WTC11 (cell line): ENCODE results near the gene ALDOB. TPM values are rescaled to one million over a fixed set of nuclear protein-coding genes. Genes with fewer than 3 reads are reported as not detected.

Source experiments
- ATAC-seq: fragments of 200-7000 bp; cut with Tn5 transposase; 2 replicates; pipeline ENCODE4 v1.10.0; 2021; ENCODE audit warnings: mild to moderate bottlenecking, moderate library complexity
- CTCF ChIA-PET: fragments of 300-600 bp; sonication (Branson Sonifier 250); formaldehyde crosslinking; loops from one replicate; lab custom pipeline; 2021; ENCODE audit warnings: antibody characterized with exemption; lab: Charles Lee
- POLR2A ChIA-PET: fragments of 350-600 bp; sonication (Branson Sonifier 250); formaldehyde crosslinking; loops from one replicate; lab custom pipeline; 2021; ENCODE audit warnings: antibody characterized with exemption; lab: Charles Lee
- DNase-seq: peaks from one replicate; pipeline ENCODE4 v3.0.0; 2021; ENCODE audit warnings: low spot score
- H3K27ac Mint-ChIP-seq: 2 replicates; pipeline ENCODE4 v1.8.0; 2021; ENCODE audit warnings: mixed read lengths
- H3K27me3 Mint-ChIP-seq: 2 replicates; pipeline ENCODE4 v1.8.0; 2021; ENCODE audit warnings: low read depth, mild to moderate bottlenecking, moderate library complexity, mixed read lengths
- H3K36me3 Mint-ChIP-seq: 2 replicates; pipeline ENCODE4 v1.8.0; 2021; ENCODE audit warnings: mixed read lengths
- H3K4me1 Mint-ChIP-seq: 2 replicates; pipeline ENCODE4 v1.8.0; 2022; ENCODE audit warnings: mixed read lengths
- H3K4me3 Mint-ChIP-seq: 2 replicates; pipeline ENCODE4 v1.8.0; 2021; ENCODE audit warnings: mild to moderate bottlenecking, moderate library complexity, mixed read lengths
- H3K9me3 Mint-ChIP-seq: 2 replicates; pipeline ENCODE4 v1.8.0; 2021; ENCODE audit warnings: mixed read lengths
- ATF1 ChIP-seq: sonication (generic); formaldehyde crosslinking; IDR thresholded peaks from 2 replicates; pipeline ENCODE4 v1.8.1; 2023; ENCODE audit warnings: mild to moderate bottlenecking, moderate library complexity, missing genetic modification reagents
- CREM ChIP-seq: sonication (generic); formaldehyde crosslinking; IDR thresholded peaks from 2 replicates; pipeline ENCODE4 v1.8.1; 2022; ENCODE audit warnings: mild to moderate bottlenecking, missing genetic modification reagents, moderate library complexity
- ESRRA ChIP-seq: sonication (generic); formaldehyde crosslinking; IDR thresholded peaks from 2 replicates; pipeline ENCODE4 v1.8.1; 2022; ENCODE audit warnings: mild to moderate bottlenecking, missing genetic modification reagents, borderline replicate concordance
- GABPB1 ChIP-seq: sonication (generic); formaldehyde crosslinking; IDR thresholded peaks from 2 replicates; pipeline ENCODE4 v1.8.1; 2023; ENCODE audit warnings: mild to moderate bottlenecking, missing genetic modification reagents
- GRHL2 ChIP-seq: fragments of 250-450 bp; sonication (Bioruptor Pico); IDR thresholded peaks from 2 replicates; pipeline ENCODE4 v1.8.0; 2022; ENCODE audit warnings: mild to moderate bottlenecking, moderate library complexity; ENCODE audit not compliant: insufficient replicate concordance, severe bottlenecking
- IRF1 ChIP-seq: sonication (generic); formaldehyde crosslinking; IDR thresholded peaks from 2 replicates; pipeline ENCODE4 v1.8.0; 2023; ENCODE audit warnings: missing genetic modification reagents
- JUN ChIP-seq: sonication (generic); formaldehyde crosslinking; IDR thresholded peaks from 2 replicates; pipeline ENCODE4 v1.8.0; 2023; ENCODE audit warnings: mild to moderate bottlenecking, missing genetic modification reagents
- MYBL2 ChIP-seq: sonication (generic); formaldehyde crosslinking; IDR thresholded peaks from 2 replicates; pipeline ENCODE4 v1.8.1; 2023; ENCODE audit warnings: mild to moderate bottlenecking, moderate library complexity, missing genetic modification reagents
- OVOL2 ChIP-seq: fragments of 250-450 bp; sonication (Bioruptor Pico); IDR thresholded peaks from 2 replicates; pipeline ENCODE4 v1.9.0; 2021; ENCODE audit warnings: mild to moderate bottlenecking, borderline replicate concordance
- PREB ChIP-seq: sonication (generic); formaldehyde crosslinking; IDR thresholded peaks from 2 replicates; pipeline ENCODE4 v1.8.1; 2022; ENCODE audit warnings: mild to moderate bottlenecking, missing genetic modification reagents, moderate library complexity, borderline replicate concordance
- TCF7 ChIP-seq: sonication (generic); formaldehyde crosslinking; IDR thresholded peaks from 2 replicates; pipeline ENCODE4 v1.8.0; 2022; ENCODE audit warnings: mild to moderate bottlenecking, low read depth, missing genetic modification reagents, moderate library complexity
- TEAD4 ChIP-seq: sonication (generic); formaldehyde crosslinking; IDR thresholded peaks from 2 replicates; pipeline ENCODE4 v1.8.0; 2022; ENCODE audit warnings: mild to moderate bottlenecking, missing genetic modification reagents
- TP53 ChIP-seq: sonication (generic); formaldehyde crosslinking; IDR thresholded peaks from 2 replicates; pipeline ENCODE4 v1.8.1; 2023; ENCODE audit warnings: mild to moderate bottlenecking, missing genetic modification reagents
- ZNF263 ChIP-seq: sonication (generic); formaldehyde crosslinking; IDR thresholded peaks from 2 replicates; pipeline ENCODE4 v1.8.1; 2022; ENCODE audit warnings: low read depth, mild to moderate bottlenecking, moderate library complexity, missing genetic modification reagents
- ZNF396 ChIP-seq: fragments of 250-450 bp; sonication (Bioruptor Pico); IDR thresholded peaks from 2 replicates; pipeline ENCODE4 v1.8.0; 2021; ENCODE audit warnings: mild to moderate bottlenecking, moderate library complexity, borderline replicate concordance
- ZNF423 ChIP-seq: fragments of 250-450 bp; sonication (Bioruptor Pico); IDR thresholded peaks from 2 replicates; pipeline ENCODE4 v2.1.2; 2022; ENCODE audit warnings: mild to moderate bottlenecking, moderate library complexity
- total RNA-seq: library from RNA; stranded (reverse); gene quantifications from 3 replicates; pipeline ENCODE4 v1.2.3, GENCODE V29; 2021
- TF ChIP-seq, protein P1 (sequence below): sonication (generic); formaldehyde crosslinking; IDR thresholded peaks from 2 replicates; pipeline ENCODE4 v1.8.0; 2023; ENCODE audit warnings: mild to moderate bottlenecking, missing genetic modification reagents
- TF ChIP-seq, protein P2 (sequence below): sonication (generic); formaldehyde crosslinking; IDR thresholded peaks from 2 replicates; pipeline ENCODE4 v1.8.0; 2022; ENCODE audit warnings: mild to moderate bottlenecking, missing genetic modification reagents
- TF ChIP-seq, protein P3 (sequence below): fragments of 250-450 bp; sonication (Bioruptor Pico); IDR thresholded peaks from 2 replicates; pipeline ENCODE4 v1.9.0; 2021; ENCODE audit warnings: mild to moderate bottlenecking, borderline replicate concordance

ALDOB gene
- total RNA-seq, 1 experiment from 2014 or later, result 0.94 TPM

DNA sequence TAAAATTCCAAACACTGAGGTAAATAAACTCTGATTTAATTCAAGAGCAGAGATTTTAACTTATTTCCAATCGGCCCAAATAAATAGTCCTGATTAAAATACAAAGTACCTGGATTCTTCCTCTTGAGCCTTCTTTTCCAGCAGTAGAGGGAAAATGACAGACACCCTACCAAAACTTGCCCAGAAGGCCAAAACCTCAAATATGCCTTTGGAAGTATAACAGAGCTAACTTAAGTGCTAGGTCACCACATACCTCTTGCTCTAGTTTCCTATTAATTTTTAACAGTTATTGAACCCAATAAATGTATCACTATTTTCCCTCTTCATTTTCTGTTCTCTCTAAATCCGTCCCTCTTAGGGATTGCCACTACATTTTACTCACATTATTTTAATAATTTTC lies 52.2 kb downstream of the ALDOB start:
- no peak overlapping the region for H3K27ac Mint-ChIP-seq
- peaks cover 30% of the 10 kb centered on the region for H3K4me1 Mint-ChIP-seq
- peaks cover 29% of the 10 kb centered on the region for H3K9me3 Mint-ChIP-seq
- no peak for TF ChIP-seq ZNF423 (CRISPR knock-in tag)
- no peak for TF ChIP-seq TCF7 (CRISPR knock-in tag)
- no peak for TF ChIP-seq ZNF396 (CRISPR knock-in tag)
- TF ChIP-seq, protein P1, sequence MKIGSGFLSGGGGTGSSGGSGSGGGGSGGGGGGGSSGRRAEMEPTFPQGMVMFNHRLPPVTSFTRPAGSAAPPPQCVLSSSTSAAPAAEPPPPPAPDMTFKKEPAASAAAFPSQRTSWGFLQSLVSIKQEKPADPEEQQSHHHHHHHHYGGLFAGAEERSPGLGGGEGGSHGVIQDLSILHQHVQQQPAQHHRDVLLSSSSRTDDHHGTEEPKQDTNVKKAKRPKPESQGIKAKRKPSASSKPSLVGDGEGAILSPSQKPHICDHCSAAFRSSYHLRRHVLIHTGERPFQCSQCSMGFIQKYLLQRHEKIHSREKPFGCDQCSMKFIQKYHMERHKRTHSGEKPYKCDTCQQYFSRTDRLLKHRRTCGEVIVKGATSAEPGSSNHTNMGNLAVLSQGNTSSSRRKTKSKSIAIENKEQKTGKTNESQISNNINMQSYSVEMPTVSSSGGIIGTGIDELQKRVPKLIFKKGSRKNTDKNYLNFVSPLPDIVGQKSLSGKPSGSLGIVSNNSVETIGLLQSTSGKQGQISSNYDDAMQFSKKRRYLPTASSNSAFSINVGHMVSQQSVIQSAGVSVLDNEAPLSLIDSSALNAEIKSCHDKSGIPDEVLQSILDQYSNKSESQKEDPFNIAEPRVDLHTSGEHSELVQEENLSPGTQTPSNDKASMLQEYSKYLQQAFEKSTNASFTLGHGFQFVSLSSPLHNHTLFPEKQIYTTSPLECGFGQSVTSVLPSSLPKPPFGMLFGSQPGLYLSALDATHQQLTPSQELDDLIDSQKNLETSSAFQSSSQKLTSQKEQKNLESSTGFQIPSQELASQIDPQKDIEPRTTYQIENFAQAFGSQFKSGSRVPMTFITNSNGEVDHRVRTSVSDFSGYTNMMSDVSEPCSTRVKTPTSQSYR (CRISPR knock-in tag), result no peak
- TF ChIP-seq ZNF263, result no peak
- TF ChIP-seq MYBL2 (CRISPR knock-in tag), result no peak
- TF ChIP-seq GABPB1 (CRISPR knock-in tag), result no peak
- TF ChIP-seq CREM, result no peak
- TF ChIP-seq, protein P2, sequence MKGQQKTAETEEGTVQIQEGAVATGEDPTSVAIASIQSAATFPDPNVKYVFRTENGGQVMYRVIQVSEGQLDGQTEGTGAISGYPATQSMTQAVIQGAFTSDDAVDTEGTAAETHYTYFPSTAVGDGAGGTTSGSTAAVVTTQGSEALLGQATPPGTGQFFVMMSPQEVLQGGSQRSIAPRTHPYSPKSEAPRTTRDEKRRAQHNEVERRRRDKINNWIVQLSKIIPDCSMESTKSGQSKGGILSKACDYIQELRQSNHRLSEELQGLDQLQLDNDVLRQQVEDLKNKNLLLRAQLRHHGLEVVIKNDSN (CRISPR knock-in tag), result no peak
- no peak for TF ChIP-seq ESRRA (CRISPR knock-in tag)
- no peak for TF ChIP-seq GRHL2 (CRISPR knock-in tag)
- TF ChIP-seq TEAD4 (CRISPR knock-in tag), result no peak
- TF ChIP-seq, protein P3, sequence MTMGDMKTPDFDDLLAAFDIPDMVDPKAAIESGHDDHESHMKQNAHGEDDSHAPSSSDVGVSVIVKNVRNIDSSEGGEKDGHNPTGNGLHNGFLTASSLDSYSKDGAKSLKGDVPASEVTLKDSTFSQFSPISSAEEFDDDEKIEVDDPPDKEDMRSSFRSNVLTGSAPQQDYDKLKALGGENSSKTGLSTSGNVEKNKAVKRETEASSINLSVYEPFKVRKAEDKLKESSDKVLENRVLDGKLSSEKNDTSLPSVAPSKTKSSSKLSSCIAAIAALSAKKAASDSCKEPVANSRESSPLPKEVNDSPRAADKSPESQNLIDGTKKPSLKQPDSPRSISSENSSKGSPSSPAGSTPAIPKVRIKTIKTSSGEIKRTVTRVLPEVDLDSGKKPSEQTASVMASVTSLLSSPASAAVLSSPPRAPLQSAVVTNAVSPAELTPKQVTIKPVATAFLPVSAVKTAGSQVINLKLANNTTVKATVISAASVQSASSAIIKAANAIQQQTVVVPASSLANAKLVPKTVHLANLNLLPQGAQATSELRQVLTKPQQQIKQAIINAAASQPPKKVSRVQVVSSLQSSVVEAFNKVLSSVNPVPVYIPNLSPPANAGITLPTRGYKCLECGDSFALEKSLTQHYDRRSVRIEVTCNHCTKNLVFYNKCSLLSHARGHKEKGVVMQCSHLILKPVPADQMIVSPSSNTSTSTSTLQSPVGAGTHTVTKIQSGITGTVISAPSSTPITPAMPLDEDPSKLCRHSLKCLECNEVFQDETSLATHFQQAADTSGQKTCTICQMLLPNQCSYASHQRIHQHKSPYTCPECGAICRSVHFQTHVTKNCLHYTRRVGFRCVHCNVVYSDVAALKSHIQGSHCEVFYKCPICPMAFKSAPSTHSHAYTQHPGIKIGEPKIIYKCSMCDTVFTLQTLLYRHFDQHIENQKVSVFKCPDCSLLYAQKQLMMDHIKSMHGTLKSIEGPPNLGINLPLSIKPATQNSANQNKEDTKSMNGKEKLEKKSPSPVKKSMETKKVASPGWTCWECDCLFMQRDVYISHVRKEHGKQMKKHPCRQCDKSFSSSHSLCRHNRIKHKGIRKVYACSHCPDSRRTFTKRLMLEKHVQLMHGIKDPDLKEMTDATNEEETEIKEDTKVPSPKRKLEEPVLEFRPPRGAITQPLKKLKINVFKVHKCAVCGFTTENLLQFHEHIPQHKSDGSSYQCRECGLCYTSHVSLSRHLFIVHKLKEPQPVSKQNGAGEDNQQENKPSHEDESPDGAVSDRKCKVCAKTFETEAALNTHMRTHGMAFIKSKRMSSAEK (CRISPR knock-in tag), result no peak
- TF ChIP-seq ATF1 (CRISPR knock-in tag), result no peak
- no peak for TF ChIP-seq PREB (CRISPR knock-in tag)
- no peak for TF ChIP-seq OVOL2
- TF ChIP-seq JUN, result no peak
- TF ChIP-seq IRF1, result no peak
- TF ChIP-seq TP53, result no peak
- TF ChIP-seq, all 79 proteins: peak for 0
- Mint-ChIP-seq H3K27me3 (no peaks in the 10 kb centered on the region), H3K4me3 (no peak overlapping the region), H3K36me3 (peaks cover 44% of the 10 kb centered on the region)
- ChIA-PET CTCF (interaction anchor here (0.6 to 1.6 kb wide), 3 partner anchors 15 to 66 kb away, joined by 3 to 5 read pairs (median 4); partner anchors contain the start of genes MRPL50 and ZNF189), POLR2A (no interaction called here)
- ATAC-seq (no peak), DNase-seq (no peak)
